Measurements from ENCODE around the gene SLC25A1. TPM values are rescaled to one million over a fixed set of nuclear protein-coding genes. Genes with fewer than 3 reads are reported as not detected.

The SLC25A1 gene
- total RNA-seq, 1 donor: 63.7 TPM

DNA sequence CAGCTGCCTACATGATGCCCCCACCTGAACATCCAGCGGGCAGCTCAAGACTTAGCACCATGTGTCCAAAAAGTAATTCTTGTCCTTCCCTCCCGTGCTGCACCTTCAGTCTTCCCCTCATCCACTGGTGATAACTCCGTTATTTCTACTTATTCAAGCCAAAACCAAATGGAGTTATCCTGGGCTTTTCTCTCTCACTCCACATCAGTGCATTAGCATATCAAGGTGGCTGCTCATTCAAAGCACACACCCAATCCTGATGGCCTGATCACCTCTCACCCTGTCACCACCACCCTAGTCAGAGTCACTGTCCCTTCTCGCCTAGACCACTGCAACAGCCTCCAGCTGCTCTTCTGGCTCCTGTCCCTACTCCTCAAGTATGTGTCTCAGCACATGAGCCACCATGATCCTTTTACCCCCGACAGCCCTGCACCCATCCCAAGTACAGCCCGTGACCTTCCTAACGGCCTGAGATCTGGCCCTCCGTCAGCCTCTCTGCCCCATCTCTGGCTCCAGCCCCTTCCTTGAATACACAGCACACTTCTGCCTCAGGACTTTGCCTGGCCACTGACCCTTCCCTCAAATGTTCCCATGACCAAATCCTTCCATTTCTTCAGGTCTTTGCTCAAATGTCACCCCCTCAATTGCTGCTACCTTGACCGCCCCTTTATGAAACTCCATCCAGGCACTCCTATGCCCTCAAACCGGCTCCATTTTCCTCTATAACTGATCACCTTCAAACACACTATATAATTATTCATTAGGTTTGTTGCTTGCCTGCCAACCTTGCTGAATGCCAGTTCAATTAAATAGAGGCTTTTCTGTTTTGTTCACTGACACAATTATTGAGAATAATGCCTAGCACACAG, 19.7 kb upstream of the SLC25A1 start:
- no peaks in the 10 kb centered on the region for H3K79me2 ChIP-seq (ENCODE audit: insufficient read depth, low read length)
- H3K4me1 ChIP-seq (ENCODE audit: insufficient read depth, low read length): no peaks in the 10 kb centered on the region
- H3K27me3 ChIP-seq (ENCODE audit: insufficient read depth, low read length): no peaks in the 10 kb centered on the region
- no peaks in the 10 kb centered on the region for H4K20me1 ChIP-seq (ENCODE audit: insufficient read depth, low read length)
- no peak overlapping the region for H2AFZ ChIP-seq (ENCODE audit: low read length)
- no peak overlapping the region for H3K4me2 ChIP-seq (ENCODE audit: insufficient read depth, low read length)
- DNase-seq (ENCODE audit: insufficient read length, low spot score, missing footprints): peak; percentile 62
- no peak overlapping the region for H3K4me3 ChIP-seq (ENCODE audit: insufficient read depth, low read length)
- no peaks in the 10 kb centered on the region for H3K36me3 ChIP-seq (ENCODE audit: insufficient read depth, low read length)
- H3K9me3 ChIP-seq (ENCODE audit: low read depth, low read length): no peaks in the 10 kb centered on the region
- no peak overlapping the region for H3K27ac ChIP-seq (ENCODE audit: low read depth, low read length)
- TF ChIP-seq, protein P1, sequence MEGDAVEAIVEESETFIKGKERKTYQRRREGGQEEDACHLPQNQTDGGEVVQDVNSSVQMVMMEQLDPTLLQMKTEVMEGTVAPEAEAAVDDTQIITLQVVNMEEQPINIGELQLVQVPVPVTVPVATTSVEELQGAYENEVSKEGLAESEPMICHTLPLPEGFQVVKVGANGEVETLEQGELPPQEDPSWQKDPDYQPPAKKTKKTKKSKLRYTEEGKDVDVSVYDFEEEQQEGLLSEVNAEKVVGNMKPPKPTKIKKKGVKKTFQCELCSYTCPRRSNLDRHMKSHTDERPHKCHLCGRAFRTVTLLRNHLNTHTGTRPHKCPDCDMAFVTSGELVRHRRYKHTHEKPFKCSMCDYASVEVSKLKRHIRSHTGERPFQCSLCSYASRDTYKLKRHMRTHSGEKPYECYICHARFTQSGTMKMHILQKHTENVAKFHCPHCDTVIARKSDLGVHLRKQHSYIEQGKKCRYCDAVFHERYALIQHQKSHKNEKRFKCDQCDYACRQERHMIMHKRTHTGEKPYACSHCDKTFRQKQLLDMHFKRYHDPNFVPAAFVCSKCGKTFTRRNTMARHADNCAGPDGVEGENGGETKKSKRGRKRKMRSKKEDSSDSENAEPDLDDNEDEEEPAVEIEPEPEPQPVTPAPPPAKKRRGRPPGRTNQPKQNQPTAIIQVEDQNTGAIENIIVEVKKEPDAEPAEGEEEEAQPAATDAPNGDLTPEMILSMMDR (IDR thresholded peaks at IDR 0.05; ENCODE audit: extremely low read depth, low read depth, low read length): no peak

DNA sequence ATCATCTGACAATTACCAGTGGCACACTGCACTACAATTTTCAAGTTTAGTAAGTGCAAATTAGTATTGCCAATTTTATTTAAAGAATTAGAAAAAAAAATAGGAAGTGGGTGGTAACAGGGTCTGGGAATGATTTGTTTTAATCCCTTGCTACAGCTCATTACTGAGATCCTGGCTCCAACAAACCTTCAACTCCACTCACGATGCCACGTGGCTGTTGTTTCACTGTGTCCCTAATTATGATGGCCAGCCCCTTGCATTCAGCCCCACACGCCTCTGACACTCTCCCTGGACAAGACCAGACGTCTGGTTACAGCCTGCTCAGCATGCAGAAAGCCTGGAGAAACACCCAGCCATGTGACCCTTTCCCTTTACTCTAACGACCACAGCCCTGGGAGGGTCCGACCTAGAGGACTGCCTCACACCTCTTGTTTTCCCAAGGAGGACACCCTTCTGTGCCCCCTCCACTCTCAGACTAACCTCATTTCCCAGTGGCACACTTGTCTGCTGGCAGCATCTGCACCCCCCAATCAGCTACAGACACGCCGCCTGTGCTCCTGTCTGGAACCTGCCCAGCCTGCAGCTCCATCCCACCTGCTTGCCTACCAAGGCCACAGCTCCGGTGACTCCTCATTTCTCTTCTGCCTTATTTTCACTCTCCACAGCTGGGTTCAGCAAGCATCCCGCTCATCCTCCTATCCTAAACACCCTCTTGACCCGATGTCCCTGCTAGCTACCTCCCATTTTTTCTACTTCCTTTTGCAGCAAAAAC, 18.5 kb upstream of the SLC25A1 start:
- no peak overlapping the region for H3K4me2 ChIP-seq (ENCODE audit: insufficient read depth, low read length)
- TF ChIP-seq, protein P1 (IDR thresholded peaks at IDR 0.05; ENCODE audit: extremely low read depth, low read depth, low read length): no peak
- H3K4me1 ChIP-seq (ENCODE audit: insufficient read depth, low read length): no peaks in the 10 kb centered on the region
- H3K4me3 ChIP-seq (ENCODE audit: insufficient read depth, low read length): no peak overlapping the region
- H3K36me3 ChIP-seq (ENCODE audit: insufficient read depth, low read length): no peaks in the 10 kb centered on the region
- no peak overlapping the region for H3K27ac ChIP-seq (ENCODE audit: low read depth, low read length)
- H2AFZ ChIP-seq (ENCODE audit: low read length): no peak overlapping the region
- no peaks in the 10 kb centered on the region for H3K79me2 ChIP-seq (ENCODE audit: insufficient read depth, low read length)
- no peaks in the 10 kb centered on the region for H3K27me3 ChIP-seq (ENCODE audit: insufficient read depth, low read length)
- peak; percentile 60 for DNase-seq (ENCODE audit: insufficient read length, low spot score, missing footprints)
- no peaks in the 10 kb centered on the region for H4K20me1 ChIP-seq (ENCODE audit: insufficient read depth, low read length)
- H3K9me3 ChIP-seq (ENCODE audit: low read depth, low read length): no peaks in the 10 kb centered on the region

DNA sequence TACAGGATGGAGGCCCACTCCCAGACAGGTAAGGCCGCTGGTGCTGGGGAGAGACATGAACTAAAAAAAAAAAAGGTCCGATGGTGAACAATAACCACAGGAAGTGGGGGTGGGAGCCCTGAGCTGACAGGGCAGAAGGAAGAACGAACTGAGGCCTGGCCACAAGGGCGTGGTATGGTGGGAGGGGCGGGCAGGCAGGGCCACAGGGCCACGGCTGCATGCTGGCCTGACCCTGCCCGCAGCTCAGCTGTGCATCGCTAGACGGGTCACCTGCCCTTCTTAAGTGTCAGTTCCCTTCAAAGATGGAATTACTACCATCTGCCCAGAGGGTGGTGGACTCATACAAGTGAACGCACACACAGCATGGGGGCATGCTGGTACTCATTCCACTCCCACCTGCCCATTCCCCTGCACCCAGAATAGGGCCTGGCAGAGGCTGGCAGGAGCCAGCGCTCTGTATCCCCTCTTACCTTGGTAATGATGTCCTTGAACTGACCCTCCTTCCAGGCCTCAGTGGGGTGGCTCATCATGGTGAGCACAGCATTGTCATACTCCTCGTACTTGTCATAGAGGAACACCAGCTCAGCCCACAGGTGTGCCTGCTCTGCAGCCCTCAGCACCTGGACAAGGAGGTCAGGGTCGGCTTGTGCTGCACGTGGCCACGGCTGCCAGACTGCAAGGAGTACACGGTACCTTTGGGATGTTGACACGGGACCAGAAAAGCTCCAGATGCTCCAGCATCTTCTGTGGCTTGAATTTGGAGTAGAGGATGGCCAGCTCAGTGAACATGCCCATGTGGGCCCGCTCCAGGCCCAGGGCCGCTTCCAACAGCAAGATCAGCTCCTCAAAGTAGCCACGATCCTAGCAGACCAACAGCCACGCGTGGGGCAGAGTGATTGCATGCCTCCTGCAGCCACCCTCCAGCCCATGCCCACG, 17.5 kb upstream of the SLC25A1 start:
- no peaks in the 10 kb centered on the region for H3K27me3 ChIP-seq (ENCODE audit: insufficient read depth, low read length)
- no peak overlapping the region for H3K4me3 ChIP-seq (ENCODE audit: insufficient read depth, low read length)
- H3K9me3 ChIP-seq (ENCODE audit: low read depth, low read length): no peaks in the 10 kb centered on the region
- no peaks in the 10 kb centered on the region for H3K36me3 ChIP-seq (ENCODE audit: insufficient read depth, low read length)
- TF ChIP-seq, protein P1 (IDR thresholded peaks at IDR 0.05; ENCODE audit: extremely low read depth, low read depth, low read length): no peak
- no peak overlapping the region for H3K4me2 ChIP-seq (ENCODE audit: insufficient read depth, low read length)
- no peaks in the 10 kb centered on the region for H3K79me2 ChIP-seq (ENCODE audit: insufficient read depth, low read length)
- H2AFZ ChIP-seq (ENCODE audit: low read length): no peak overlapping the region
- peak; percentile 49 for DNase-seq (ENCODE audit: insufficient read length, low spot score, missing footprints)
- no peaks in the 10 kb centered on the region for H3K4me1 ChIP-seq (ENCODE audit: insufficient read depth, low read length)
- H3K27ac ChIP-seq (ENCODE audit: low read depth, low read length): no peak overlapping the region
- no peaks in the 10 kb centered on the region for H4K20me1 ChIP-seq (ENCODE audit: insufficient read depth, low read length)
